GM12892 (cell line): ENCODE results near the gene TMEM238L. TPM values are rescaled to one million over a fixed set of nuclear protein-coding genes. Genes with fewer than 3 reads are reported as not detected.
"Not testable (repeated sequence)": the region's sequence is repeated elsewhere in the genome, so short reads cannot be mapped to it uniquely, and the experiment has no call there.

Experiments
- DNase-seq: peaks from one replicate; pipeline ENCODE4 v3.0.0; 2011; ENCODE audit not compliant: insufficient read length
- FAIRE-seq: peaks from 2 replicates; lab custom pipeline; 2011; peaks lifted over from hg19 to GRCh38; lab: Jason Lieb, UNC
- POLR2A ChIP-seq: IDR thresholded peaks from 2 replicates; pipeline ENCODE4 v1.6.1; 2011; ENCODE audit warnings: low read depth, low read length, control low read depth
- POLR2AphosphoS5 ChIP-seq: IDR thresholded peaks from 2 replicates; pipeline ENCODE4 v1.6.1; 2011; ENCODE audit warnings: low read depth, low read length, control low read depth
- TAF1 ChIP-seq: IDR thresholded peaks from 2 replicates; pipeline ENCODE4 v1.6.1; 2011; ENCODE audit warnings: low read depth, mild to moderate bottlenecking, control low read depth, low read length, borderline replicate concordance
- polyA plus RNA-seq: library from polyadenylated mRNA; unstranded; fragments of >200 nt; gene quantifications from one replicate; pipeline ENCODE4 v1.2.1, GENCODE V29; 2012; ENCODE audit warnings: missing spikeins, inconsistent platforms; ENCODE audit not compliant: missing spikeins

The TMEM238L gene
- polyA plus RNA-seq: not detected

GRCh38 chr17:10803830-10804475, at the start of gene TMEM238L:
TSS of gene TMEM238L (minus strand) at chr17:10804099. CDS start at chr17:10803963, 136 bp downstream.
- no peak for TF ChIP-seq POLR2A
- TF ChIP-seq POLR2AphosphoS5: no peak
- no peak for TF ChIP-seq TAF1
- FAIRE-seq: no peak
- no peak for DNase-seq

GRCh38 chr17:10846636-10847035, 42.7 kb upstream of the TMEM238L start:
- not testable (repeated sequence) for FAIRE-seq, DNase-seq

- FAIRE-seq: no peak
- TF ChIP-seq POLR2A (no peak), POLR2AphosphoS5 (no peak), TAF1 (no peak)
These were observed 41.5 kb upstream of the TMEM238L start for GRCh38 chr17:10845388-10845751.

GRCh38 chr17:10844621-10845387, 40.9 kb upstream of the TMEM238L start:
- TF ChIP-seq TAF1: no peak
- TF ChIP-seq POLR2AphosphoS5: no peak
- TF ChIP-seq POLR2A: no peak
- peak; percentile 74 for DNase-seq
- FAIRE-seq: peak; percentile 83

More at GRCh38 chr17:10845388-10845751, 41.5 kb upstream of the TMEM238L start:
- no peak for DNase-seq

- TF ChIP-seq TAF1: no peak
- no peak for TF ChIP-seq POLR2AphosphoS5
- no peak for TF ChIP-seq POLR2A
- DNase-seq: no peak
- FAIRE-seq: no peak
These were observed 39.9 kb upstream of the TMEM238L start for GRCh38 chr17:10843811-10844210.

- DNase-seq: no peak
- TF ChIP-seq POLR2AphosphoS5 (no peak), TAF1 (no peak)
- no peak for FAIRE-seq
These were observed 38.8 kb upstream of the TMEM238L start for GRCh38 chr17:10842658-10843057.

- no peak for FAIRE-seq
- no peak for TF ChIP-seq POLR2AphosphoS5
- no peak for TF ChIP-seq TAF1
- TF ChIP-seq POLR2A: no peak
- DNase-seq: no peak
These were observed 34.8 kb upstream of the TMEM238L start for GRCh38 chr17:10838682-10839081.

- no peak for TF ChIP-seq POLR2A
- TF ChIP-seq TAF1: no peak
- TF ChIP-seq POLR2AphosphoS5: no peak
- no peak for FAIRE-seq
- no peak for DNase-seq
These were observed 34.0 kb upstream of the TMEM238L start, which contains the start of gene PIRT for GRCh38 chr17:10837921-10838320. TSS of gene PIRT (minus strand) at chr17:10838087. CDS start at chr17:10825645, 12,442 bp downstream.

- no peak for FAIRE-seq
- no peak for TF ChIP-seq TAF1
- no peak for TF ChIP-seq POLR2A
- TF ChIP-seq POLR2AphosphoS5: no peak
- no peak for DNase-seq
These were observed 33.2 kb upstream of the TMEM238L start for GRCh38 chr17:10836966-10837590.

- TF ChIP-seq TAF1 (no peak), POLR2AphosphoS5 (no peak), POLR2A (no peak)
- DNase-seq (no peak), FAIRE-seq (no peak)
These were observed 32.2 kb upstream of the TMEM238L start for GRCh38 chr17:10836145-10836544.

- TF ChIP-seq POLR2AphosphoS5 (no peak), TAF1 (no peak), POLR2A (no peak)
- no peak for FAIRE-seq
- DNase-seq: no peak
These were observed 27.8 kb upstream of the TMEM238L start for GRCh38 chr17:10831696-10832095.
